Keratinocyte (primary cell): Measurements from ENCODE around the gene MICAL2. TPM values are rescaled to one million over a fixed set of nuclear protein-coding genes. Genes with fewer than 3 reads are reported as not detected.

ENCODE experiments used
- DNase-seq: peaks from one replicate; pipeline ENCODE4 v3.0.0-alpha.2; 2011; ENCODE audit warnings: low read depth, missing footprints, low spot score
- FAIRE-seq: peaks from 2 replicates; lab custom pipeline; 2011; peaks lifted over from hg19 to GRCh38; lab: Jason Lieb, UNC
- H2AFZ ChIP-seq: 2 replicates; pipeline ENCODE4 v1.6.0; 2012; ENCODE audit warnings: low read length, control low read depth, inconsistent platforms; ENCODE audit not compliant: control insufficient read depth
- H3K27ac ChIP-seq: 2 replicates; pipeline ENCODE4 v1.5.1; 2011; ENCODE audit warnings: low read length; ENCODE audit not compliant: control insufficient read depth, insufficient read depth
- H3K27me3 ChIP-seq: 3 replicates; pipeline ENCODE4 v1.6.0; 2011; ENCODE audit warnings: low read length; ENCODE audit not compliant: control insufficient read depth, insufficient read depth; ENCODE audit errors: extremely low read depth
- H3K36me3 ChIP-seq, 2 experiments: 2 replicates in 1 of 2; 3 replicates in 1 of 2; pipeline ENCODE4 v1.5.1; 2011; ENCODE audit warnings: low read length in 2 of 2, mild to moderate bottlenecking in 1 of 2; ENCODE audit not compliant: control insufficient read depth in 2 of 2, insufficient read depth in 2 of 2; ENCODE audit errors: extremely low read depth in 1 of 2
- H3K4me1 ChIP-seq: 3 replicates; pipeline ENCODE4 v1.5.1; 2011; ENCODE audit warnings: low read length; ENCODE audit not compliant: control insufficient read depth, insufficient read depth; ENCODE audit errors: extremely low read depth
- H3K4me2 ChIP-seq: 3 replicates; pipeline ENCODE4 v1.6.0; 2011; ENCODE audit warnings: low read depth, low read length; ENCODE audit not compliant: control insufficient read depth, insufficient read depth; ENCODE audit errors: extremely low read depth
- H3K4me3 ChIP-seq, 3 experiments: fragments of 200-600 bp in 1 of 3; sonication (generic) in 1 of 3; 2 replicates in 2 of 3; 3 replicates in 1 of 3; pipeline ENCODE4 v1.5.1; 2011 to 2016; ENCODE audit warnings: low read length in 3 of 3, mild to moderate bottlenecking in 3 of 3, control low read depth in 2 of 3, inconsistent platforms in 1 of 3, low read depth in 1 of 3, mixed read lengths in 1 of 3, mixed run types in 1 of 3, moderate library complexity in 1 of 3; ENCODE audit not compliant: control insufficient read depth in 2 of 3, insufficient read depth in 2 of 3; ENCODE audit errors: extremely low read depth in 1 of 3
- H3K79me2 ChIP-seq: 2 replicates; pipeline ENCODE4 v1.6.0; 2012; ENCODE audit warnings: low read length; ENCODE audit not compliant: control insufficient read depth, insufficient read depth
- H3K9ac ChIP-seq: 3 replicates; pipeline ENCODE4 v1.6.0; 2011; ENCODE audit warnings: low read length; ENCODE audit not compliant: control insufficient read depth, insufficient read depth; ENCODE audit errors: extremely low read depth
- H3K9me1 ChIP-seq: 3 replicates; pipeline ENCODE4 v1.6.0; 2011; ENCODE audit warnings: low read length; ENCODE audit not compliant: control insufficient read depth, insufficient read depth; ENCODE audit errors: extremely low read depth
- H3K9me3 ChIP-seq: 2 replicates; pipeline ENCODE4 v1.5.1; 2012; ENCODE audit warnings: low read depth, low read length; ENCODE audit not compliant: control insufficient read depth
- H4K20me1 ChIP-seq: 3 replicates; pipeline ENCODE4 v1.6.0; 2011; ENCODE audit warnings: low read length; ENCODE audit not compliant: control insufficient read depth, insufficient read depth; ENCODE audit errors: extremely low read depth
- CTCF ChIP-seq, 3 experiments: IDR thresholded peaks in 1 of 3; conservative IDR thresholded peaks in 1 of 3; optimal IDR thresholded peaks in 1 of 3; 2 replicates in 2 of 3; 3 replicates in 1 of 3; pipeline versions ENCODE3 to v1.5.1; 2011; ENCODE audit warnings: low read length in 3 of 3, mild to moderate bottlenecking in 3 of 3, moderate library complexity in 2 of 3, control low read depth in 1 of 3, inconsistent platforms in 1 of 3; ENCODE audit not compliant: insufficient read depth in 2 of 3; ENCODE audit errors: extremely low read depth in 1 of 3
- EZH2 ChIP-seq: IDR thresholded peaks from one replicate; pipeline ENCODE4 v1.6.1; 2012; ENCODE audit warnings: inconsistent platforms, mild to moderate bottlenecking, low read length, moderate library complexity
- dilution Hi-C: fragments of 300-500 bp; cut with MboI; formaldehyde crosslinking; loops from one replicate; pipeline ENCODE4 v1.7.0; 2020; ENCODE audit warnings: low sequenced_read_pairs; ENCODE audit not compliant: extremely low pct_ligation_motif_present
- polyA plus RNA-seq, 5 experiments: library from polyadenylated mRNA; depleted of rRNA in 3 of 5; stranded (reverse) in 3 of 5; stranded (forward) in 1 of 5; unstranded in 1 of 5; fragments of >200 nt; gene quantifications; 1 replicate in 1 of 5; 2 replicates in 3 of 5; 3 replicates in 1 of 5; pipeline versions ENCODE4 v1.2.1 to v1.2.3, GENCODE V29; 2011 to 2012; ENCODE audit warnings: missing spikeins in 2 of 5, low read depth in 1 of 5, low replicate concordance in 1 of 5

Gene MICAL2
- polyA plus RNA-seq, 1 donor (not counting 4 experiments of a cell fraction or from before 2014, with no cell fraction given): 83.9 TPM

- dilution Hi-C loops: no loop called here
- Histone ChIP-seq H3K79me2 (no peaks in the 10 kb centered on the region), H3K27ac (peak overlapping the region; percentile 99), H3K4me3 (peak overlapping the region; percentile 29 to 63 (median 52)), H3K9me3 (peaks cover 2% of the 10 kb centered on the region), H3K4me2 (peak overlapping the region; percentile 86), H2AFZ (no peak overlapping the region), H3K9ac (peak overlapping the region; percentile 88), H3K27me3 (no peaks in the 10 kb centered on the region), H3K4me1 (peaks cover 65% of the 10 kb centered on the region), H4K20me1 (no peaks in the 10 kb centered on the region), H3K36me3 (peaks cover 0 to 8% of the 10 kb centered on the region in 2 experiments), H3K9me1 (no peaks in the 10 kb centered on the region)
- no peak for TF ChIP-seq CTCF (optimal IDR thresholded peaks at IDR 0.05 in 1 of 3, IDR thresholded peaks at IDR 0.05 in 1 of 3, conservative IDR thresholded peaks at IDR 0.05 in 1 of 3; ENCODE audit: extremely low read depth in 1 of 3, insufficient read depth in 2 of 3, low read length in 3 of 3)
- TF ChIP-seq EZH2: no peak
- DNase-seq: no peak
- peak; percentile 63 for FAIRE-seq
These were observed 23.9 kb upstream of the MICAL2 start for GRCh38 chr11:12086271-12087074.

GRCh38 chr11:12087075-12088004 lies 23.1 kb upstream of the MICAL2 start:
- DNase-seq: no peak
- Histone ChIP-seq H3K4me2 (peak overlapping the region; percentile 86), H3K9ac (peak overlapping the region; percentile 88), H4K20me1 (no peaks in the 10 kb centered on the region), H3K9me1 (no peaks in the 10 kb centered on the region), H3K9me3 (peaks cover 2% of the 10 kb centered on the region), H3K4me3 (peak overlapping the region; percentile 29 to 63 (median 52)), H3K79me2 (no peaks in the 10 kb centered on the region), H3K4me1 (peaks cover 73% of the 10 kb centered on the region), H3K36me3 (peaks cover 0 to 8% of the 10 kb centered on the region in 2 experiments), H3K27ac (peak overlapping the region; percentile 99), H2AFZ (no peak overlapping the region), H3K27me3 (no peaks in the 10 kb centered on the region)
- peak; percentile 82 for FAIRE-seq
- no peak for TF ChIP-seq EZH2
- TF ChIP-seq CTCF (optimal IDR thresholded peaks at IDR 0.05 in 1 of 3, IDR thresholded peaks at IDR 0.05 in 1 of 3, conservative IDR thresholded peaks at IDR 0.05 in 1 of 3; ENCODE audit: extremely low read depth in 1 of 3, insufficient read depth in 2 of 3, low read length in 3 of 3): peak in 2 of 3 experiments; percentile 19 to 45
- dilution Hi-C loops: no loop called here
